Activated CD4-positive, alpha-beta memory T cell treated with anti-CD3 and anti-CD28 coated beads for 36 hours (primary cell): Measurements from ENCODE around the gene CACNA1D. TPM values are rescaled to one million over a fixed set of nuclear protein-coding genes. Genes with fewer than 3 reads are reported as not detected.

Experiments
- total RNA-seq, 2 experiments: library from RNA; stranded (reverse); gene quantifications; one replicate each; pipeline ENCODE4 v1.2.3, GENCODE V29; 2021

Gene CACNA1D
- total RNA-seq, 2 experiments from 2014 or later: 0.24 to 0.53 TPM

Other genes starting within 250 kb of the CACNA1D start
- 100 to 1,000 TPM; 252 to 254 TPM for gene TKT, start 238.6 kb upstream of the CACNA1D start, total RNA-seq
- gene DCP1A, start 147.1 kb upstream of the CACNA1D start, total RNA-seq: 10 to 100 TPM; 32.0 to 32.7 TPM